Mucosa of stomach (tissue), 1 donor: Measurements from ENCODE around the gene FGF4.
"Not testable (repeated sequence)": the region's sequence is repeated elsewhere in the genome, so short reads cannot be mapped to it uniquely, and the experiment has no call there.

Experiments
- H3K27me3 ChIP-seq: one replicate; pipeline ENCODE4 v1.7.0; 2013; ENCODE audit warnings: mild to moderate bottlenecking, low read length; ENCODE audit not compliant: control insufficient read depth, insufficient read depth
- H3K36me3 ChIP-seq: one replicate; pipeline ENCODE4 v1.7.0; 2013; ENCODE audit warnings: low read length; ENCODE audit not compliant: control insufficient read depth, insufficient read depth
- H3K4me1 ChIP-seq: one replicate; pipeline ENCODE4 v1.7.0; 2013; ENCODE audit warnings: mild to moderate bottlenecking, low read length; ENCODE audit not compliant: control insufficient read depth, insufficient read depth
- H3K4me3 ChIP-seq: one replicate; pipeline ENCODE4 v1.7.0; 2013; ENCODE audit warnings: low read length
- H3K9ac ChIP-seq: one replicate; pipeline ENCODE4 v1.7.0; 2013; ENCODE audit warnings: mild to moderate bottlenecking, low read length, moderate library complexity
- H3K9me3 ChIP-seq: one replicate; pipeline ENCODE4 v1.7.0; 2013; ENCODE audit warnings: mild to moderate bottlenecking, low read length, moderate library complexity; ENCODE audit not compliant: control insufficient read depth
- donor health status: Pancreatic carcinoma.

Gene FGF4

GRCh38 chr11:69788956-69789355 is 13.8 kb upstream of the FGF4 start:
- no peaks in the 10 kb centered on the region for H3K9me3 ChIP-seq
- H3K4me3 ChIP-seq: no peak overlapping the region
- no peaks in the 10 kb centered on the region for H3K36me3 ChIP-seq
- no peaks in the 10 kb centered on the region for H3K27me3 ChIP-seq
- H3K4me1 ChIP-seq: no peaks in the 10 kb centered on the region
- H3K9ac ChIP-seq: no peak overlapping the region

DNA sequence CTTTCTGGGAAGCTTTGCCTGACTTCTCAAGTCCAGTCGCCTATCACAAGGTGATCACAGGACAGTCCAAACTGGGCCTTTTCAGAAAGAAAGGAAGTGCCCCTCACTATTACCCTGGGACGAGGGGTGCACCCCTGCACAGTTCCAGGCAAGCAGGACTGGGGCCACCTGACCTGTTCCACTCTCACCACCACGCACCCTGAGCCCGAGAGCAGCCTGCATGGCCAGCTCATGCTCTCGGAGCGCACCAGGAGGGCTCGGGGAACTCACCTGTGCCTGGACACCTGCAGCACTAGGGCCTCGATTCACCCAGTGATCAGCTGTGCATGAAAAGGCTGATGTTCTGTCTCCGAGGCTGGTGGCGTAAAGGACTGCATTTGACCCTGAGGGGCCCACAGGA is 12.8 kb upstream of the FGF4 start:
- Histone ChIP-seq H3K4me1 (no peaks in the 10 kb centered on the region), H3K36me3 (no peaks in the 10 kb centered on the region), H3K9ac (no peak overlapping the region), H3K4me3 (no peak overlapping the region), H3K27me3 (no peaks in the 10 kb centered on the region), H3K9me3 (no peaks in the 10 kb centered on the region)

GRCh38 chr11:69787457-69787856 is 12.3 kb upstream of the FGF4 start:
- no peaks in the 10 kb centered on the region for H3K9me3 ChIP-seq
- no peaks in the 10 kb centered on the region for H3K27me3 ChIP-seq
- no peak overlapping the region for H3K9ac ChIP-seq
- no peak overlapping the region for H3K4me3 ChIP-seq
- no peaks in the 10 kb centered on the region for H3K36me3 ChIP-seq
- H3K4me1 ChIP-seq: no peaks in the 10 kb centered on the region

- no peaks in the 10 kb centered on the region for H3K9me3 ChIP-seq
- no peaks in the 10 kb centered on the region for H3K36me3 ChIP-seq
- H3K4me3 ChIP-seq: no peak overlapping the region
- H3K9ac ChIP-seq: no peak overlapping the region
- no peaks in the 10 kb centered on the region for H3K4me1 ChIP-seq
- peaks cover 18% of the 10 kb centered on the region for H3K27me3 ChIP-seq
These were observed 6.1 kb upstream of the FGF4 start for GRCh38 chr11:69781241-69781640.

- Histone ChIP-seq H3K4me1 (no peaks in the 10 kb centered on the region), H3K9ac (no peak overlapping the region), H3K4me3 (no peak overlapping the region), H3K9me3 (no peaks in the 10 kb centered on the region), H3K36me3 (no peaks in the 10 kb centered on the region), H3K27me3 (peaks cover 46% of the 10 kb centered on the region)
These were observed 3.2 kb upstream of the FGF4 start for GRCh38 chr11:69778373-69778772.

DNA sequence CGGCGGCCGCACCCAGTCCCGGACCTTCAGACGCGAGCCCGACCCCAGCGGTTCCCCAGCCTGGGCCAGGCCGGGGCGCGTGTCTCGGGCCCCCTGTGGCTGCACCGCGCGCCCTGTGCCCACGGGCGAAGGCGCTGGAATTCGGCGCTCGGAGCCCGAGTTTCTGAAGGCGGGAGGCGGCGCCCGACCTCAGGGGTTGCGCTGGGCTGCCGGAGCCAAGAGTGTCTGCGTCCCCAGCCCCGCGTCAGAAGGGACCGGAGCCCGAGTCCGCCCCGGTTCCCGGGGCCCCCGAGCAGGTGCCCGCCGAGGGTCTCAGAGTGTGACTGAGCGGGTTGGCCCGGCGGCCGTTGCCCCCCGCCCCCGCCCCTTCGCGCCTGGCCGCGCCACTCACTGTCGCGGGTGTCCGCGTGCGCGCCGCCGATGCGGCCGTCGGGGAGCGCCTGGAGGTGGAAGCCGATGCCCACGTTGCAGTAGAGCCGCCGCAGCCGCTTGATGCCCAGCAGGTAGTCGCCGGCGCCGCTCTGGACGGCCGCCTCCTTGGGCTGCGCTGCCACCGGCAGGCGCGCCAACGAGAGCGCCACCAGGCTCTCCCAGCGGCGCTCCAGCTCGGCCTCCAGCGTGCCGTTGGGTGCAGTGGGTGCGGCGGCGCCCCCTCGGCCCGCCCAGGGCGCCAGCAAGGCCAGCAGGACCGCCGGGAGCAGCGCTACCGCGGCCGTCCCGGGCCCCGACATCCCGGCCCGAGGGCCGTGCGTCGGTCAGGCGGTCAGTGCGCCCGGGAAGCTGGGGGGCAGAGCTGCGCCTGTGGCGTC is 583 bp downstream of the FGF4 start:
- H3K9me3 ChIP-seq: no peaks in the 10 kb centered on the region
- no peak overlapping the region for H3K9ac ChIP-seq
- no peak overlapping the region for H3K4me3 ChIP-seq
- no peaks in the 10 kb centered on the region for H3K36me3 ChIP-seq
- peaks cover 57% of the 10 kb centered on the region for H3K27me3 ChIP-seq
- no peaks in the 10 kb centered on the region for H3K4me1 ChIP-seq

GRCh38 chr11:69773626-69774353 is 1.4 kb downstream of the FGF4 start:
- Histone ChIP-seq H3K9me3 (no peaks in the 10 kb centered on the region), H3K27me3 (peaks cover 61% of the 10 kb centered on the region), H3K36me3 (no peaks in the 10 kb centered on the region), H3K4me3 (no peak overlapping the region), H3K4me1 (no peaks in the 10 kb centered on the region), H3K9ac (no peak overlapping the region)

GRCh38 chr11:69771466-69771865 is 3.7 kb downstream of the FGF4 start:
- Histone ChIP-seq H3K4me1 (no peaks in the 10 kb centered on the region), H3K9ac (no peak overlapping the region), H3K36me3 (no peaks in the 10 kb centered on the region), H3K4me3 (no peak overlapping the region), H3K27me3 (peaks cover 51% of the 10 kb centered on the region), H3K9me3 (no peaks in the 10 kb centered on the region)

- H3K4me3 ChIP-seq: no peak overlapping the region
- no peak overlapping the region for H3K9ac ChIP-seq
- H3K36me3 ChIP-seq: no peaks in the 10 kb centered on the region
- no peaks in the 10 kb centered on the region for H3K4me1 ChIP-seq
- peaks cover 42% of the 10 kb centered on the region for H3K27me3 ChIP-seq
- H3K9me3 ChIP-seq: no peaks in the 10 kb centered on the region
These were observed 4.6 kb downstream of the FGF4 start for GRCh38 chr11:69770540-69770939.

GRCh38 chr11:69765498-69765995 is 9.6 kb downstream of the FGF4 start:
- no peaks in the 10 kb centered on the region for H3K4me1 ChIP-seq
- H3K27me3 ChIP-seq: peaks cover 11% of the 10 kb centered on the region
- no peak overlapping the region for H3K9ac ChIP-seq
- H3K4me3 ChIP-seq: no peak overlapping the region
- H3K36me3 ChIP-seq: no peaks in the 10 kb centered on the region
- H3K9me3 ChIP-seq: no peaks in the 10 kb centered on the region

- H3K27me3 ChIP-seq: peaks cover 10% of the 10 kb centered on the region
- not testable (repeated sequence) for H3K36me3 ChIP-seq, H3K9ac ChIP-seq
These were observed 10.2 kb downstream of the FGF4 start for GRCh38 chr11:69764918-69765317.

DNA sequence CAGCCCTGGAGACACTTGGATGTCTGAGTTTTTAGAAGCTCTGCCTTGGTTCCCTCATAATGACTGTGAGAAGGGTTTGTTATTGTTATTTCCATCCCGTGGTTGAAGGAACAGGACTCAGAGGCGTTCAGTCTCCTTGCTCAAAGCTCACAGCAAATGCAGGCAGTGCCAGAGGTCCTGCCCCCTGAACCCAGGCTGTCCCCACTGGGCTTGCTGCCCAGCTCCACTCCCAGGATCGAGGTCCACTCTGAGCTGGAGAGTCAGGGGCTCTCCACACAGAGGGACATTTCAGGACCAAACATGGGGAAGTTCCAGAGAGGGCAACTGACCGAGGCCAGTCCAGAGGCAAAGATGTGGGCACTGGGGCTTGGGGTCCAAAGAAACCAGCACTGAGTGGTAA is 14.8 kb downstream of the FGF4 start:
- H3K27me3 ChIP-seq: peaks cover 6% of the 10 kb centered on the region
- no peaks in the 10 kb centered on the region for H3K36me3 ChIP-seq
- no peaks in the 10 kb centered on the region for H3K4me1 ChIP-seq
- no peaks in the 10 kb centered on the region for H3K9me3 ChIP-seq
- no peak overlapping the region for H3K4me3 ChIP-seq
- no peak overlapping the region for H3K9ac ChIP-seq

More at GRCh38 chr11:69764918-69765317, 10.2 kb downstream of the FGF4 start:
- H3K4me3 ChIP-seq, H3K9me3 ChIP-seq, H3K4me1 ChIP-seq: not testable (repeated sequence)
